Loucy (cell line): ENCODE data around the gene NUB1.

ENCODE experiments used
- H2AFZ ChIP-seq: fragments of 200-600 bp; sonication (generic); 2 replicates; pipeline ENCODE4 v1.6.0; 2016; ENCODE audit warnings: antibody characterized with exemption, mild to moderate bottlenecking, low read length, moderate library complexity
- H3F3A ChIP-seq: fragments of 200-600 bp; 2 replicates; pipeline ENCODE4 v1.6.0; 2016; ENCODE audit warnings: antibody characterized with exemption, low read depth, mild to moderate bottlenecking
- H3K27me3 ChIP-seq: fragments of 200-600 bp; sonication (generic); 2 replicates; pipeline ENCODE4 v1.6.1; 2014; ENCODE audit warnings: low read length, mild to moderate bottlenecking; ENCODE audit not compliant: insufficient read depth, poor library complexity, severe bottlenecking
- H3K36me3 ChIP-seq: fragments of 200-600 bp; sonication (generic); 2 replicates; pipeline ENCODE4 v1.6.1; 2016; ENCODE audit warnings: low read length; ENCODE audit not compliant: insufficient read depth
- H3K4me1 ChIP-seq: fragments of 200-600 bp; sonication (generic); 2 replicates; pipeline ENCODE4 v1.5.1; 2014; ENCODE audit warnings: low read length, mild to moderate bottlenecking; ENCODE audit not compliant: insufficient read depth, poor library complexity, severe bottlenecking
- H3K4me2 ChIP-seq: fragments of 200-600 bp; sonication (generic); 2 replicates; pipeline ENCODE4 v1.6.0; 2014; ENCODE audit warnings: antibody characterized with exemption, low read length, low read depth, mild to moderate bottlenecking; ENCODE audit not compliant: poor library complexity, severe bottlenecking
- H3K4me3 ChIP-seq: fragments of 200-600 bp; sonication (generic); 2 replicates; pipeline ENCODE4 v1.5.1; 2014; ENCODE audit warnings: low read length, mild to moderate bottlenecking, mixed read lengths; ENCODE audit not compliant: poor library complexity, severe bottlenecking
- H3K79me2 ChIP-seq: fragments of 200-600 bp; sonication (generic); 2 replicates; pipeline ENCODE4 v1.6.1; 2014; ENCODE audit warnings: low read length; ENCODE audit not compliant: insufficient read depth
- H3K9ac ChIP-seq: fragments of 200-600 bp; sonication (generic); 2 replicates; pipeline ENCODE4 v1.6.0; 2014; ENCODE audit warnings: mild to moderate bottlenecking, low read depth, low read length, moderate library complexity; ENCODE audit not compliant: poor library complexity, severe bottlenecking
- H3K9me2 ChIP-seq: fragments of 200-600 bp; sonication (generic); replicated peaks from 2 replicates; pipeline ENCODE4 v1.6.1; 2016; ENCODE audit warnings: low read depth, low read length, mixed read lengths
- H3K9me3 ChIP-seq: fragments of 200-600 bp; sonication (generic); 2 replicates; pipeline ENCODE4 v1.6.1; 2014; ENCODE audit warnings: mild to moderate bottlenecking, antibody characterized with exemption, low read length, low read depth; ENCODE audit not compliant: insufficient read depth
- H4K20me1 ChIP-seq: fragments of 200-600 bp; sonication (generic); 2 replicates; pipeline ENCODE4 v1.6.0; 2014; ENCODE audit warnings: antibody characterized with exemption, low read length, mild to moderate bottlenecking; ENCODE audit not compliant: insufficient read depth, poor library complexity, severe bottlenecking
- EZH2phosphoT487 ChIP-seq: fragments of 200-600 bp; IDR thresholded peaks from 2 replicates; pipeline ENCODE4 v1.6.1; 2018; ENCODE audit warnings: antibody characterized with exemption, mild to moderate bottlenecking, moderate library complexity, borderline replicate concordance
- TF ChIP-seq, protein P1 (sequence below): fragments of 200-600 bp; sonication (generic); conservative IDR thresholded peaks from 2 replicates; pipeline ENCODE4 v1.5.1; 2014; ENCODE audit warnings: mild to moderate bottlenecking, antibody characterized with exemption, low read length

Gene NUB1

DNA sequence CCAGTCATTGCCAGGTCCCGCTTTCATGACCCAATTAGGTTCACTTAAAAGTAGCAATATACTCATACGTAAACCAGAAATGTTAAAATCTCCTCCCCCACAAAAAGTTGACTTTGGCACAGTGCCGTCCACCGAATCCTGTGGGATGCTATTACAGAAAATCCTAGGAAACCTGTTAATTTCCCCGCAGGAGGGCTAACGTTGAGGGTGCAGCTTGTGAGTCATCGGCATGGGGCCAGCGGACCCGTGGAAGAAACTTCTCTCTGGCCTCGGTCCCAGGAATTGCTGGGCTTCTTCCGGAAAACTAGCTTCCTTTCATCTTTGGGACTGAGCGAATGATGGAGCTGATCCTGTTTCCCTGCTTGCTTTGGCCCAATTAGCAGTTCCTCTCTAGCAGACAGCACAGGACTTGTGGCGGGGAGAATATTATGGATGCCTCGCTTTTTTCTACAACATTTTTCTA is 84.9 kb downstream of the NUB1 start:
- Histone ChIP-seq H3K27me3 (no peaks in the 10 kb centered on the region), H3K9me3 (no peaks in the 10 kb centered on the region), H3F3A (no peaks in the 10 kb centered on the region), H3K9ac (no peak overlapping the region), H3K36me3 (no peaks in the 10 kb centered on the region), H3K9me2 (no peaks in the 10 kb centered on the region), H3K4me1 (peaks cover 22% of the 10 kb centered on the region), H4K20me1 (no peaks in the 10 kb centered on the region), H3K4me2 (no peak overlapping the region), H2AFZ (no peak overlapping the region), H3K79me2 (no peaks in the 10 kb centered on the region), H3K4me3 (no peak overlapping the region)
- no peak for TF ChIP-seq EZH2phosphoT487
- TF ChIP-seq, protein P1, sequence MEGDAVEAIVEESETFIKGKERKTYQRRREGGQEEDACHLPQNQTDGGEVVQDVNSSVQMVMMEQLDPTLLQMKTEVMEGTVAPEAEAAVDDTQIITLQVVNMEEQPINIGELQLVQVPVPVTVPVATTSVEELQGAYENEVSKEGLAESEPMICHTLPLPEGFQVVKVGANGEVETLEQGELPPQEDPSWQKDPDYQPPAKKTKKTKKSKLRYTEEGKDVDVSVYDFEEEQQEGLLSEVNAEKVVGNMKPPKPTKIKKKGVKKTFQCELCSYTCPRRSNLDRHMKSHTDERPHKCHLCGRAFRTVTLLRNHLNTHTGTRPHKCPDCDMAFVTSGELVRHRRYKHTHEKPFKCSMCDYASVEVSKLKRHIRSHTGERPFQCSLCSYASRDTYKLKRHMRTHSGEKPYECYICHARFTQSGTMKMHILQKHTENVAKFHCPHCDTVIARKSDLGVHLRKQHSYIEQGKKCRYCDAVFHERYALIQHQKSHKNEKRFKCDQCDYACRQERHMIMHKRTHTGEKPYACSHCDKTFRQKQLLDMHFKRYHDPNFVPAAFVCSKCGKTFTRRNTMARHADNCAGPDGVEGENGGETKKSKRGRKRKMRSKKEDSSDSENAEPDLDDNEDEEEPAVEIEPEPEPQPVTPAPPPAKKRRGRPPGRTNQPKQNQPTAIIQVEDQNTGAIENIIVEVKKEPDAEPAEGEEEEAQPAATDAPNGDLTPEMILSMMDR: no peak

GRCh38 chr7:151426904-151427704 is 85.5 kb downstream of the NUB1 start:
- H3K79me2 ChIP-seq: no peaks in the 10 kb centered on the region
- no peak overlapping the region for H3K9ac ChIP-seq
- H3F3A ChIP-seq: no peaks in the 10 kb centered on the region
- no peaks in the 10 kb centered on the region for H3K36me3 ChIP-seq
- no peak overlapping the region for H2AFZ ChIP-seq
- no peaks in the 10 kb centered on the region for H3K27me3 ChIP-seq
- TF ChIP-seq, protein P1: no peak
- no peak for TF ChIP-seq EZH2phosphoT487
- H3K9me2 ChIP-seq: no peaks in the 10 kb centered on the region
- no peaks in the 10 kb centered on the region for H3K9me3 ChIP-seq
- no peaks in the 10 kb centered on the region for H4K20me1 ChIP-seq
- H3K4me2 ChIP-seq: no peak overlapping the region
- peaks cover 22% of the 10 kb centered on the region for H3K4me1 ChIP-seq
- H3K4me3 ChIP-seq: no peak overlapping the region

DNA sequence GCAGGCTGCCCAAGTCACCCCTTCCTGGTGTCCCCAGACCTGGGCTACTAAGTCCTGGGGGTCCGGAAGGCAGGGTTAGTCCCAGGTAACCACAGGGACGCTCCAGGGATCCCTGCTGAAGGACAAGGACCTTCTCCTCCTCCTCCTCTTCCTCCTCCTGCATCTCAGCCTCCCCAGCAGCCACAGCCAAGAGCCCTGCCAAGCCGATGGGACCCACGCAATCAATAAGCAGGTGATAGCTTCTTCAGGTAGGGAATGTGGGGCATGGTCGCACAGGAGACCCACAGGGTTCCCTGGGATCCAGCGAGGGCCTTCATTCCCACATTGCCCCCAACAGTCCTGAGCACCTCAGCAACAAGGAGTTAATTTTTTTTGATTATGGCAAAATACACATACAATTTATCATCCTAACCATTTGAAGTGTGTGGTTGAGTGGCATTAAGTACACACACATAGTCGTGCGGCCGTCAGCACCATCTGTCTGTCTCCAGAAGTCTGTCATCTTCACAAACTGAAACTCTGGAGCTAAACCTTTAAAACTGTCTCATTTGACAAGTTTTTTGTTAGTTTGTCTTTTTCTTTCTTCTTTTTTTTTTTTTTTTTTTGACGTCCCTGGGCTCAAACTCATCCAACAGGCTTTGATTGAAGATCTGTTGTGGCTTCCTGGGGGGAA is 86.2 kb downstream of the NUB1 start:
- no peaks in the 10 kb centered on the region for H3F3A ChIP-seq
- no peaks in the 10 kb centered on the region for H3K36me3 ChIP-seq
- H4K20me1 ChIP-seq: no peaks in the 10 kb centered on the region
- peaks cover 25% of the 10 kb centered on the region for H3K4me1 ChIP-seq
- no peak for TF ChIP-seq EZH2phosphoT487
- TF ChIP-seq, protein P1: no peak
- no peak overlapping the region for H3K4me2 ChIP-seq
- no peak overlapping the region for H3K4me3 ChIP-seq
- H3K79me2 ChIP-seq: no peaks in the 10 kb centered on the region
- H3K9me3 ChIP-seq: no peaks in the 10 kb centered on the region
- no peaks in the 10 kb centered on the region for H3K9me2 ChIP-seq
- no peak overlapping the region for H3K9ac ChIP-seq
- H3K27me3 ChIP-seq: no peaks in the 10 kb centered on the region
- no peak overlapping the region for H2AFZ ChIP-seq
